Measurements from ENCODE around the gene SHC3.

- TF ChIP-seq CTCF (IDR thresholded peaks at IDR 0.05) = no peak
- TF ChIP-seq POLR2AphosphoS5 (IDR thresholded peaks at IDR 0.05) = no peak
- TF ChIP-seq EP300 (IDR thresholded peaks at IDR 0.05) = no peak
Measured at GRCh38 chr9:89143266-89143665, 35.4 kb downstream of the SHC3 start.

Measured in upper lobe of left lung (tissue), 4 donors.